ENCODE measurements around the gene WDR46. TPM values are rescaled to one million over a fixed set of nuclear protein-coding genes. Genes with fewer than 3 reads are reported as not detected.

WDR46 gene
- polyA plus RNA-seq, 2 of the 4 experiments (the other 2 are of a cell fraction), result 35.1 to 88.4 TPM

- peak; percentile 44 to 79 for DNase-seq (ENCODE audit: low read depth in 1 of 2, low spot score in 1 of 2)
- Histone ChIP-seq H3K27ac (peak overlapping the region; percentile 64 to 91), H3K4me3 (peak overlapping the region; percentile 68), H3K4me2 (peak overlapping the region; percentile 90), H3K4me1 (peaks cover 11% of the 10 kb centered on the region), H3K9me3 (no peaks in the 10 kb centered on the region)
- ATAC-seq, result peak; percentile 65 to 82
- POLR2A ChIA-PET, result interaction anchor here (0.6 to 2.7 kb wide), 4 partner anchors 23 to 276 kb away, joined by 3 to 17 read pairs (median 14); partner anchors contain the start of genes RING1, RPS18, VPS52 and WDR46
- CTCF ChIA-PET, result interaction anchor here (0.6 to 3.7 kb wide), 54 partner anchors 9 to 362 kb away, joined by 3 to 39 read pairs (median 5); partner anchors contain the start of genes B3GALT4, HLA-DMA, HLA-DOA and HLA-DPA1
- no peak for FAIRE-seq
- WGBS (ENCODE audit: missing lambda C conversion rate), result 17% methylated on average over 20 of the region's 28 CpGs
- TF ChIP-seq CTCF (IDR thresholded peaks at IDR 0.05) (peak; percentile 81), HOXA7 (CRISPR knock-in tag; IDR thresholded peaks at IDR 0.05) (no peak), MAX (IDR thresholded peaks at IDR 0.05) (no peak), CBX8 (IDR thresholded peaks at IDR 0.05) (no peak), BHLHE40 (IDR thresholded peaks at IDR 0.05; ENCODE audit: low read depth, low read length) (no peak), BCL3 (IDR thresholded peaks at IDR 0.05) (no peak), SMC3 (IDR thresholded peaks at IDR 0.05) (peak; percentile 69), JUNB (IDR thresholded peaks at IDR 0.05) (no peak), PBX3 (IDR thresholded peaks at IDR 0.05) (no peak), HOXB13 (CRISPR knock-in tag; IDR thresholded peaks at IDR 0.05; ENCODE audit: low read depth) (no peak), KDM5A (IDR thresholded peaks at IDR 0.05) (peak; percentile 48; the same call in 1 of the 2 replicates), RAD21 (conservative IDR thresholded peaks at IDR 0.05 in 1 of 2, IDR thresholded peaks at IDR 0.05 in 1 of 2) (peak; percentile 89 to 90)
Measured at GRCh38 chr6:33247977-33248642, 40.9 kb downstream of the WDR46 start.

GRCh38 chr6:33243476-33243875, 45.6 kb downstream of the WDR46 start:
- no peak for DNase-seq (ENCODE audit: low read depth in 1 of 2, low spot score in 1 of 2)
- ChIA-PET POLR2A (no interaction called here), CTCF (no interaction called here)
- no peak overlapping the region for H3K4me3 ChIP-seq
- FAIRE-seq, result no peak
- ATAC-seq, result no peak
- WGBS (ENCODE audit: missing lambda C conversion rate), result 18% methylated on average over 1 of the region's 1 CpG
- no peaks in the 10 kb centered on the region for H3K4me1 ChIP-seq
- TF ChIP-seq ELK1 (IDR thresholded peaks at IDR 0.05; ENCODE audit: low read depth, low read length), result no peak
- no peak for TF ChIP-seq MYC (IDR thresholded peaks at IDR 0.05; ENCODE audit: borderline replicate concordance, low read length)
- TF ChIP-seq RFX5 (IDR thresholded peaks at IDR 0.05), result no peak
- TF ChIP-seq JUNB (IDR thresholded peaks at IDR 0.05), result no peak
- TF ChIP-seq RCOR1 (IDR thresholded peaks at IDR 0.05; ENCODE audit: low read depth, low read length), result no peak
- no peak for TF ChIP-seq CTCF (IDR thresholded peaks at IDR 0.05)
- TF ChIP-seq E2F6 (IDR thresholded peaks at IDR 0.05; ENCODE audit: borderline replicate concordance, low read depth), result no peak
- no peak for TF ChIP-seq MAFK (IDR thresholded peaks at IDR 0.05; ENCODE audit: partially characterized antibody)
- TF ChIP-seq REST (IDR thresholded peaks at IDR 0.05), result no peak
- no peaks in the 10 kb centered on the region for H3K9me3 ChIP-seq
- H3K4me2 ChIP-seq, result no peak overlapping the region
- no peak overlapping the region for H3K27ac ChIP-seq

All from A549 (cell line).